ENCODE results near the gene MED25.

MED25 gene

GRCh38 chr19:49877879-49878743 is 60.0 kb downstream of the MED25 start:
- peak; percentile 94 for DNase-seq (ENCODE audit: extremely low spot score)
- ChIA-PET CTCF (no interaction called here), POLR2A (interaction anchor here (1.2 to 3.5 kb wide), 5 partner anchors 13 to 121 kb away, joined by 4 to 26 read pairs (median 14); partner anchors contain the start of genes ATF5, FUZ and NUP62)
- no peak for TF ChIP-seq SP1 (IDR thresholded peaks at IDR 0.05)
- TF ChIP-seq SUZ12 (IDR thresholded peaks at IDR 0.05): no peak
- no peak for TF ChIP-seq ELF4 (IDR thresholded peaks at IDR 0.05)
- no peak for TF ChIP-seq BHLHE40 (IDR thresholded peaks at IDR 0.05; ENCODE audit: borderline replicate concordance)
- TF ChIP-seq FOXA1 (IDR thresholded peaks at IDR 0.05): no peak
- TF ChIP-seq L3MBTL2 (conservative IDR thresholded peaks at IDR 0.05): peak; percentile 52
- no peak for TF ChIP-seq FOXM1 (IDR thresholded peaks at IDR 0.05; ENCODE audit: borderline replicate concordance)
- no peak for TF ChIP-seq TARDBP (IDR thresholded peaks at IDR 0.05)

DNA sequence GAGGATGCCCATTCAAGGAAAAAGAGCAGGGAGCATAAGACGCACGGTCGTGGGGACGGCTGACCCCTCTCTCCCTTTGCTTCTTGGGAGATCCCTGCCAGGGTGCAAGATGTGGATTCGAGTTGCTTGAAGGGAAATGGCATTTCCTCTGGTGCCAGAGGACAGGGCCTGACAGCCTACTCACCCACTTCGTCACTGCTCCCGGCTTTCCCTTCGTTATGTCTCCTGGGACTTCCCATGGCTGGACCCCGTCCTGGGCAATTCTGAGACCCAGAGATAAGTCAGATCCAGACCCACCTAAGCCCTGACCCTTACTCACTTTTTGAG is 60.6 kb downstream of the MED25 start:
- CTCF ChIA-PET: no interaction called here
- POLR2A ChIA-PET: no interaction called here
- TF ChIP-seq L3MBTL2 (conservative IDR thresholded peaks at IDR 0.05): no peak
- TF ChIP-seq ZNF384 (IDR thresholded peaks at IDR 0.05): no peak
- TF ChIP-seq ELF4 (IDR thresholded peaks at IDR 0.05): no peak
- no peak for TF ChIP-seq ARNT (IDR thresholded peaks at IDR 0.05)
- DNase-seq (ENCODE audit: extremely low spot score): no peak

DNA sequence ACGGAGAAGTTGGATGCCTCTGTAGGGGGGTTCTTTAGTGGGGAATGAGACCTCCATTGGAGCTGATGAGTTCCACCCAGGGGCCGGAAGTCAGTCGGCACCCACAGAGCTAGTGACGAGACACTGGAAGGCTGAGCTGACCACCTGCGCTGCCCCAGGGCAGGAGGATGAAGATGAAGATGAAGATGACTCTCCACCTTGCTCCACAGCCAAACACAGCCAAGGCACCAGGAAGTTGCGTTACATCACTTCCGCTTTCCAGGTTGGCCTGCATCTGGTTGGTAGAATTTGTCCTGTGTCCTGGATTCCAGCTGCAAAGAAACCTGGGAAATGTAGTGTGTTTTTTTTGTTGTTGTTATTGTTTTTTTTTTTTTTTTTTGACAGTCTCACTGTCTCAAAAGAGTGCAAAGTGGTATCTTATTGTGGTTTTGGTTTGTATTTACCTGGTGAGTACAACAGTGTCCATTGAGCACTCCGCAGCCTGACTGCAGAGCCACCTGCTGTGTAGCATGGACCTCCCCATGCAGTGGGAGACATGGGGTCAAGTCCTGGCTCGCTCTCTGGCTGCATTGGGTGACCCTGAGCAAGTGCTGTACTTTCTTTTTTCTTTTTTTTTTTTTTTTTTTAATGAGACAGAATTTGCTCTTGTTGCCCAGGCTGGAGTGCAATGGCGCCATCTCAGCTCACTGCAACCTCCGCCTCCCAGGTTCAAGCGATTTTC is 61.3 kb downstream of the MED25 start:
- TF ChIP-seq SP1 (IDR thresholded peaks at IDR 0.05): no peak
- no peak for TF ChIP-seq FOXA1 (IDR thresholded peaks at IDR 0.05)
- no peak for TF ChIP-seq FOXM1 (IDR thresholded peaks at IDR 0.05; ENCODE audit: borderline replicate concordance)
- no peak for TF ChIP-seq ARNT (IDR thresholded peaks at IDR 0.05)
- TF ChIP-seq BHLHE40 (IDR thresholded peaks at IDR 0.05; ENCODE audit: borderline replicate concordance): no peak
- no peak for TF ChIP-seq HDGF (IDR thresholded peaks at IDR 0.05; ENCODE audit: borderline replicate concordance)
- no peak for TF ChIP-seq PKNOX1 (IDR thresholded peaks at IDR 0.05)
- no peak for TF ChIP-seq SUZ12 (IDR thresholded peaks at IDR 0.05)
- no peak for TF ChIP-seq TARDBP (IDR thresholded peaks at IDR 0.05)
- no peak for TF ChIP-seq ELF4 (IDR thresholded peaks at IDR 0.05)
- TF ChIP-seq FOXK2 (IDR thresholded peaks at IDR 0.05): no peak
- CTCF ChIA-PET: no interaction called here
- DNase-seq (ENCODE audit: extremely low spot score): no peak
- POLR2A ChIA-PET: no interaction called here

DNA sequence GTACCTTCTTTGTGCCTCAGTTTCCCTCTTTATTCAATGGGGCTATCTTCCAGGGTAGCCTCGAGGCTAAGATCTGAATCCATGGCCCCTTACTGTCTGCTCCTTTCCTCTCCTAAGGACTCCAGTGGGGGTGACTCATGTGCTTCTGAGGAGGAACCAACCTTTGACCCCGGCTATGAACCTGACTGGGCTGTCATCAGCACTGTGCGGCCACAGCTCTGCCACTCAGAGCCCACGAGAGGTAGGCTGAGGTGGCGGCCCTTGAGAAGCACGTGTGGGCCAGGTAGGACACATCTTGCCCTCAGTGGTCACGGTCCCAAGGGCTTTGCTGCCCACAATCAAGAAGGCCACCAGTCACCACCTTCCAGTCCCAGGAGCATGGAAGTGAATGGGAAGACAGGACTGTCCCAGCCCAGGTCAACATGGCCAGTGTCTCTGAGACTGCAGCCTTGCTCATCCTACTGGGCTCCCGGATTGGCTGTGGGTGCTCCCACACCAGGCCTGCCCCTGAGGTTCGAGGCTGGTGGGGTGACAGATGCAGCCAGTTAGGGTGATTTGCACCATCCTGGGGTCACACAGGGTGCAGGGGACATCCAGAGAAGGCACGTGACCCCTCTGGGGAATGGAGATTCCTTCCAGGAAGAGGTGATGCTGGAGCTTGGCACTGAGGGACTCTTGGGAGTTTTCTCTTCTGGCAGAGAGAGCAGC is 62.2 kb downstream of the MED25 start:
- ChIA-PET POLR2A (no interaction called here), CTCF (no interaction called here)
- no peak for TF ChIP-seq CTBP1 (IDR thresholded peaks at IDR 0.05; ENCODE audit: borderline replicate concordance)
- TF ChIP-seq LEF1 (IDR thresholded peaks at IDR 0.05; ENCODE audit: borderline replicate concordance): no peak
- no peak for TF ChIP-seq BHLHE40 (IDR thresholded peaks at IDR 0.05; ENCODE audit: borderline replicate concordance)
- TF ChIP-seq ZNF384 (IDR thresholded peaks at IDR 0.05): no peak
- no peak for TF ChIP-seq L3MBTL2 (conservative IDR thresholded peaks at IDR 0.05)
- TF ChIP-seq PKNOX1 (IDR thresholded peaks at IDR 0.05): no peak
- no peak for TF ChIP-seq TARDBP (IDR thresholded peaks at IDR 0.05)
- TF ChIP-seq FOXK2 (IDR thresholded peaks at IDR 0.05): no peak
- no peak for TF ChIP-seq FOXM1 (IDR thresholded peaks at IDR 0.05; ENCODE audit: borderline replicate concordance)
- no peak for TF ChIP-seq SUZ12 (IDR thresholded peaks at IDR 0.05)
- no peak for TF ChIP-seq ELF4 (IDR thresholded peaks at IDR 0.05)
- no peak for TF ChIP-seq FOXA1 (IDR thresholded peaks at IDR 0.05)
- TF ChIP-seq NFRKB (IDR thresholded peaks at IDR 0.05): no peak
- no peak for TF ChIP-seq HDGF (IDR thresholded peaks at IDR 0.05; ENCODE audit: borderline replicate concordance)
- TF ChIP-seq ARNT (IDR thresholded peaks at IDR 0.05): no peak
- no peak for TF ChIP-seq SP1 (IDR thresholded peaks at IDR 0.05)
- DNase-seq (ENCODE audit: extremely low spot score): no peak

DNA sequence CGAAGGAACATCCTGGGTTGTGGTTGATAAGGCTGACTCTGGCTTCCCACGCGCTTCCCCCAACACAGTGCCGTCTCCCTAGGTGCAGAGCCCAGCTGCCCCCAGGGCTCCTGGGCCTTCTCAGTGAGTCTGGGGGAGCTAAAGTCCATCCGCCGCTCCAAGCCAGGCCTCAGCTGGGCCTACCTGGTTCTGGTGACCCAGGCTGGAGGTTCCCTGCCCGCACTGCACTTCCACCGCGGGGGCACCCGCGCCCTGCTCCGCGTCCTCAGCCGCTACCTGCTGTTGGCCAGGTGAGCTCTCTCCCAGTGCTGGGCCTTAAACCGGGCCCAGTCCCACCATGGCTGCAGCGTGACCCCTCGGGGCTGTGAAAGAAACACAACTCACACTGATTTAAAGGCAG is 63.1 kb downstream of the MED25 start:
- DNase-seq (ENCODE audit: extremely low spot score): no peak
- POLR2A ChIA-PET: interaction anchor here (1.3 kb wide), 2 partner anchors 12 to 16 kb away, joined by 3 read pairs; no protein-coding TSS in a partner anchor
- CTCF ChIA-PET: no interaction called here
- TF ChIP-seq L3MBTL2 (conservative IDR thresholded peaks at IDR 0.05) (no peak), SUZ12 (IDR thresholded peaks at IDR 0.05) (no peak), NFRKB (IDR thresholded peaks at IDR 0.05) (no peak), ZNF384 (IDR thresholded peaks at IDR 0.05) (no peak), FOXM1 (IDR thresholded peaks at IDR 0.05; ENCODE audit: borderline replicate concordance) (no peak), SP1 (IDR thresholded peaks at IDR 0.05) (no peak), BHLHE40 (IDR thresholded peaks at IDR 0.05; ENCODE audit: borderline replicate concordance) (no peak), HDGF (IDR thresholded peaks at IDR 0.05; ENCODE audit: borderline replicate concordance) (no peak)

- no peak for DNase-seq (ENCODE audit: extremely low spot score)
- POLR2A ChIA-PET: interaction anchor here (0.9 to 1.3 kb wide), 4 partner anchors 9 to 16 kb away, joined by 3 read pairs; no protein-coding TSS in a partner anchor
- CTCF ChIA-PET: no interaction called here
- no peak for TF ChIP-seq FOXM1 (IDR thresholded peaks at IDR 0.05; ENCODE audit: borderline replicate concordance)
- TF ChIP-seq PKNOX1 (IDR thresholded peaks at IDR 0.05): peak; percentile 96
These were observed 63.7 kb downstream of the MED25 start for GRCh38 chr19:49881672-49882394.
